ENCODE measurements around the gene IFIH1.
A peak's percentile ranks its signal among the peaks of the same experiment; 100 is the strongest.

IFIH1 gene

GRCh38 chr2:162318328-162319180 is at the start of gene IFIH1:
Gene IFIH1, minus strand, starts transcription at chr2:162318684. Its CDS starts 377 bp downstream, at chr2:162318307.
- DNase-seq, result peak; percentile 50

DNA sequence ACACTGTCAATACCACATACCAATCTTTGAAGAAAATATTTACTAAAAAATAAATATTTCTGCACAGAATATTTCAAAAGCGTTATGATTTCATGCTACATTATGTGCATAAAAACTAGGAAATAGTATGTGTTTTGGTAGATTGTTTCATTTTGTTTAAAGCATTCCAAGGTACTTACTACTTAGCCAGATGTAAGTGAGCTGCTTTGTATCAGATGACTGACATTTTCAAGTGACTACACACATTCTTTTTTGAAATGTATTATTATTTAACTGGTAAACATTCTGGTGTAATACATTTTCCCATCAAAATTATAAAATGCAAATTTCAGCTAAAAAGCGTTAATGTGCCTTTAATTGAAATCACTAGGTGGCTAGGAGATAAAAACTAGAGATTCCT is 46.9 kb upstream of the IFIH1 start:
- DNase-seq, result no peak

GRCh38 chr2:162344617-162344950 is 26.1 kb upstream of the IFIH1 start:
- DNase-seq, result no peak

- peak; percentile 96 for DNase-seq
Observed at GRCh38 chr2:162343824-162344616, 25.5 kb upstream of the IFIH1 start, which contains the start of gene GCA. Gene GCA, plus strand, starts transcription at chr2:162344132. Its CDS starts 117 bp downstream, at chr2:162344249.

- DNase-seq, result no peak
Observed at GRCh38 chr2:162343492-162343823, 25.0 kb upstream of the IFIH1 start.

DNA sequence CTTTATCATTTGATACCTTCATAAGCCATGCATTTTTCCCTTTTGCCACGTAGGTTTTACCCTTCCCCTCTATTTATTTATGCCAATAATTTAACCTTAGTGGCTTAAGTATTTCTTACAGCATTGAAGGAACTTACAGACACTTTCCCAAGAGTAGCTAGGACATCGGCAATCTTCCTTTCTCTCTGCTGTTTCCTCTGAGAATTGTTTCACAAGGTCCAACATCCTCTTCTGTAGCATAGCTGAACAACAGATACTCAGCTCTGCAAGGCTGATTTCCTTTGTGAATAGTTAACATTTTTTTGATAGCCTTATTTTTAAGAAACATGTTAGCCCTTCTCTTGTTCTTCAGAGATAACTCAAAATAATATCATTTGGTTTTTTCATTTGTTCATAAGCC is 24.4 kb upstream of the IFIH1 start:
- DNase-seq, result no peak

DNA sequence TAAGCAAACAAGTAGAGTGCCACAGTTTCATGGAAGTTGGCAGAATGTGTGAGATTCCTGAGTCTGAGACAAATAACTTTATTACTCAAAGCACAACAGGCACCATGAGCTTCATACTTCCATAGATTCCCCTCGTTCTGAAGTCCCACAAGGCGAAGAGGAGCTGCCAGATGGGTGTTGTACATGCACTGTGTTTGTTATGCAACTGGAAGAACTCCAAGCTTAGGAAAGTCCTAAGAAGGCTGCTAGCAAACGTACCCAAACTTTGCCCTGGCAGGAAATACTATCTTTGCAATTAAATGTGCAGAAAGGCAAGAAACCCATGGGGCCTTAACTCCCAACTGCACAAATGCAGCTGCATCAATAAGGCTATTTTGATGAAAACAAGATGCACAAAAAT is 23.8 kb upstream of the IFIH1 start:
- DNase-seq, result no peak

DNA sequence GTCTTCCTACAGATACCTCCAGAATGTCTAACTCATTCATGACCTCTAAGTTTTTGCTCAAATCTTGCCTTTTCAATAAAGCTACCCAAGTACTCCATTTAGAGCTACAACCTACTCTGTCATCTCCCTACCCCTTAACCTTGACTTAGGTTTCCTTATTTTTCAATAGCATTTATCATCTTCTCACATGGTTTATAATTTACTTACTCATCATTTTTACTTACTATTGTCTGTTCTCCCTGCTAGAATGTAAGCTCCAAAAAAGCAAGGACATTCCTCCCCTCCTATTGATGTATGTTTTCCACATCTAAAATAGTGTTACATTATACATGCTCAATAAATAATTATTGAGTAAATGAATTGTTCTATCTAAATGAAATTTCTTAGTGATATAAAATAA is 22.3 kb upstream of the IFIH1 start:
- no peak for DNase-seq

- no peak for DNase-seq
Observed at GRCh38 chr2:162337868-162338267, 19.4 kb upstream of the IFIH1 start.

GRCh38 chr2:162333968-162334367 is 15.5 kb upstream of the IFIH1 start:
- DNase-seq, result peak; percentile 2

DNA sequence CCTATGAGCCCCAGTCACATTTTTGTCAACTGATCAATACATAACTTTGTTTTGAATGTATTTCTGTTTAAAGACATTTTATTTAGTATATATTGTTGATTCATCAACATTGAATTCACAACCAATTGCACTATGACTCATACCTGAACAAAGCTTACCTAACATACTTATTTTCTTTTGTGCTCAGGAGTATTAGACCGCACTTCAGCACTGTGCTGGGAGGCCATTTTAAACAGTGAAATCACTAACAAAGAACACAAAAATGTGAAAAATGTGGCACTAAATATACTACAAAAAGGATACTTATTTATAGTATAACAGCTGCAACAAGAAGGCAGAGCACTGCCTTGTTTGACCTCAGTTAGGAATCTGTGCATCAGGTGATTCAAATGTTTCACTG is 12.4 kb upstream of the IFIH1 start:
- DNase-seq, result no peak

DNA sequence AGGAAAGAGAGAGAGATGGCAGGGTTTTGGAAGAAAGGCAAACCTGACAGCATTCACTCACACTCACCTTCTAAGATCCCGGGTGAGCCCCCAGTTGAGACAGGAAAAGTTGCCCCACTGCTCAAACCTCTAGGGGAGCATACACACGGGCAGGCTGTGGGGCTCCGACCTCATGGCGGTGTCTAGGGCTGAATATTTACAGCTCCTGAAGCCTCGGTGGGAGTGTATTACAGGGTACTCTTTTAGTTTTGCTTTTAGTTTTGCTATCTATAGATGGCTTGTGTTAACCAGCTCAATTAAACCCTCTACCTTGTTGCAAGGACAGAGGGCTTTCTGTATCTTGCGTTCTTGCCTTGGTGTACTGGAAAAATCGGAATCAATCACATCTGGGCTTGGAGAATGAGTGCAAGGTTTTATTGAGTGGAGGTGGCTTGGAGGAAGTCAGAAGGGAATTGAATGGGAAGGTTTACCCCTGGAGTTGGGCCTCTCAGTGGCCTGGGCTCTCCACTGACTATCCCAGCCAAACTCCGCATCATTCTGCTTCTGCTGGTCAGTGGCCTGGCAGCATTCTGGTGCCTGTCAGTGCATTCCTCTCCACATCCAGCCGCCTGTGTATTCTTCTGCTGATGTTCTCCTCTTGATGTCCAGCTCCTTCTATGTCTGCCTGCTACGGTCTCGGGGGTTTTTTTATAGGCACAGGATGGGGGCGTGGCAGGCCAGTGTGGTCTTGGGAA is 10.1 kb upstream of the IFIH1 start:
- no peak for DNase-seq

DNA sequence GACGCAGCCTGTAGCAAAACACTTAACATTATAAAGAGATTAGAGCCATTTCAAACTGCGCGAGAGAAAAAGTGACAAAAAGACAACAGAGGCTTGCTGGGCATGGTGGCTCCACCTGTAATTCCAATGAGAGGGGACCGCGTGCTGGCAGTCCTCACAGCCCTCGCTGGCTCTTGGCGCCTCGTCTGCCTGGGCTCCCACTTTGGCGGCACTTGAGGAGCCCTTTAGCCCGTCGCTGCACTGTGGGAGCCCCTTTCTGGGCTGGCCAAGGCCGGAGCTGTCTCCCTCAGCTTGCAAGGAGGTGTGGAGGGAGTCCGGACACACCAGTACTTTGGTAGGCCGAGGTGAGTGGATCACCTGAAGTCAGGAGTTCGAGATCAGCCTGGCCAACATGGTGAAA is 9.3 kb upstream of the IFIH1 start:
- DNase-seq, result no peak

- no peak for DNase-seq
Observed at GRCh38 chr2:162327134-162327769, 8.8 kb upstream of the IFIH1 start.

- DNase-seq, result no peak
Observed at GRCh38 chr2:162324953-162325352, 6.5 kb upstream of the IFIH1 start.

- DNase-seq, result no peak
Observed at GRCh38 chr2:162320864-162321517, 2.5 kb upstream of the IFIH1 start.

DNA sequence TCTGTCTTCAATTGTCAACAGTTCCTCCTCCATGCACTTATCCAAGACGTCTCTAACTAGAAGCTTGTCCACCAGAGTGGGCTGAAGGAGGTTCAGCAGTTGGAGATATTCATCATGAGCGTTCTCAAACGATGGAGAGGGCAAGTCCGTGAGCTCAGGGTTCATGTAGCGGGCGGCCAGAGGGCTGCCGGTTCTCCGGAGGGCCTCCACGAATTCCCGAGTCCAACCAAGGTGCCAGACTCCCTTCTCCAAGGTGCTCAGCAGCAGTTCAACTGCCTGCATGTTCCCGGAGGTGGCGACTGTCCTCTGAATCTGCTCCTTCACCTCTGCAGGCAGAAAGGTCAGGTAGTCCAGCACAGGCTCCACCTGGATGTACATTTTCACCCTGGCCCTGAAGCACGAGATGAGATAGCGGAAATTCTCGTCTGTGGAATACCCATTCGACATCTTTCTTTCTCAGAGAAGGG is 590 bp downstream of the IFIH1 start:
- DNase-seq, result no peak

DNA sequence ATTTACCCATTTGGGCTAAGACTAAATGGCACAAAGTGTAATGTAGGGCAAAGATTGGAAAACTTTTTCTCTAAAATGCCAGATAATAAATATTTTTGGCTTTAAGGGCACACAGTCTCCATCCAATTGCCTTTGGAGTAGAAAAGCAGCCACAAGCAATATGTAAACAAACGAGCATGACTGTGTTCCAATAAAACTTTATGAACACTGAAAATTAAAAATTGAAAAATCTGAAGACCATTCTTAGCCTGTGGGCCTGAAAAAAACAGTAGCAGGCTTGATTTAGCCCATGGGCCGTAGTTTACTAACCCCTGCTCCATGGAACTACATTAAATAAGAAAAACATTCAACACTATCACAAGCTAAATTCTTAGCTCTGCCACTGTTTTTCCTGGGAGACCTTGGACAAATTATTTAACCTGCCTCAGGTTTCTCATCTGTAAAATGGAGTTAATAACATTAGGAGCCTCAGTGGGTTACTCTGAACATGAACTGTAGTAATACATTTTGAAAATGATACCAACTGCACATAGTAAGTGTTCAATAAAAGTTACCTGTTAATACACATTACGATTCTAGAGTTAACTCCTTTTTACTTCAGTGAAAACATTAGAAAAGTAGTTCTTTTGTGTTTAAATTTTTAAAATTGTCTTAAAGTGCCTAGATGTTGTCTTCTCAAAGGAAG is 1.3 kb downstream of the IFIH1 start:
- no peak for DNase-seq

GRCh38 chr2:162316590-162316989 is 1.9 kb downstream of the IFIH1 start:
- DNase-seq, result no peak

GRCh38 chr2:162315938-162316337 is 2.5 kb downstream of the IFIH1 start:
- DNase-seq, result no peak

DNA sequence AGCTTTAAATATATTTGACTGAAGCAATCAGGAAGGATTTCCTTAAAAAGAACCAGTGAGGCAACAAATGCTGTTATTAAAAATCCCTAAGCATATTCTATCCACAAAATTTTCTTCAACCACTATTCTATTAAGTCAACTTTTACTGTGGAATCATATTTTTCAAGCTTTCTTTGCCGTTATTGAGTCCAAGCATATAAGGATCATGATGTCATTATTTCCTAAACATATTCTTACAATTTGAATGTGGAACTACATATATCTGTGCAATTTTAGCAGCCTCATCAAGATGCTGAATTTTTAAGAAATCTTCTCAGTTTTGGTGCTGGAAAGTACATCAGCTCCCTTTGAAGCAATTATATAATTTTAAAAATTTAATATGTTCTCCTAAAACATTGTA is 5.6 kb downstream of the IFIH1 start:
- DNase-seq, result no peak

All from NCI-H2171 (cell line).